GM13977 (cell line): ENCODE results near the gene JAG1.

Experiments
- DNase-seq: peaks from one replicate; pipeline ENCODE4 v3.0.0; 2012; ENCODE audit warnings: low spot score
- in situ Hi-C: fragments of 300-500 bp; cut with MboI; formaldehyde crosslinking; loops from one replicate; pipeline ENCODE4 v1.12.0; 2022; ENCODE audit warnings: low sequenced_read_pairs, low pct_unique_long_range_greater_than_20kb, mixed read lengths, inconsistent platforms; ENCODE audit not compliant: unreplicated experiment
- TF ChIP-seq, protein P1 (sequence below): IDR thresholded peaks from 2 replicates; pipeline ENCODE4 v1.5.1; 2012; ENCODE audit warnings: mild to moderate bottlenecking, control low read depth; ENCODE audit not compliant: insufficient read depth; ENCODE audit errors: extremely low read depth, missing control alignments

The JAG1 gene

DNA sequence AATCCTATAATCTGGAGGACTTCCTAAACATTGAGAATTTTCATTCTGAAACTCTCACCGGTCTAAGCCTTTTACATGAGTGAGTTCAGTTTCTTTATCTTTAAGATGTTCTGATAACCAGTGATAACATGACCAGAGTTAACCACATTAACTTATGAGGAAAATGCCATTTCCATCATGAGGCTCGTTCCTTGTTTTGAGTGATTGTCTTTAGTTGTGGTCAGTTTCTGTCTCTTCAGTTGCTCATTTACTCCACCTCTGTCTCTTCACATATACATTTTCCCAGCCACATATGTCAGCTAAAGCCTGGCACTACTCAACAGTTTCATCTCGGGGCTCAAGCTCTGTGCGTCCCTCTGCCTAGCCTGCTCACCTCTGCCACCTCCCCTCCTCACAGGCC is 70.4 kb downstream of the JAG1 start:
- in situ Hi-C loops: no loop called here
- no peak for DNase-seq
- TF ChIP-seq, protein P1, sequence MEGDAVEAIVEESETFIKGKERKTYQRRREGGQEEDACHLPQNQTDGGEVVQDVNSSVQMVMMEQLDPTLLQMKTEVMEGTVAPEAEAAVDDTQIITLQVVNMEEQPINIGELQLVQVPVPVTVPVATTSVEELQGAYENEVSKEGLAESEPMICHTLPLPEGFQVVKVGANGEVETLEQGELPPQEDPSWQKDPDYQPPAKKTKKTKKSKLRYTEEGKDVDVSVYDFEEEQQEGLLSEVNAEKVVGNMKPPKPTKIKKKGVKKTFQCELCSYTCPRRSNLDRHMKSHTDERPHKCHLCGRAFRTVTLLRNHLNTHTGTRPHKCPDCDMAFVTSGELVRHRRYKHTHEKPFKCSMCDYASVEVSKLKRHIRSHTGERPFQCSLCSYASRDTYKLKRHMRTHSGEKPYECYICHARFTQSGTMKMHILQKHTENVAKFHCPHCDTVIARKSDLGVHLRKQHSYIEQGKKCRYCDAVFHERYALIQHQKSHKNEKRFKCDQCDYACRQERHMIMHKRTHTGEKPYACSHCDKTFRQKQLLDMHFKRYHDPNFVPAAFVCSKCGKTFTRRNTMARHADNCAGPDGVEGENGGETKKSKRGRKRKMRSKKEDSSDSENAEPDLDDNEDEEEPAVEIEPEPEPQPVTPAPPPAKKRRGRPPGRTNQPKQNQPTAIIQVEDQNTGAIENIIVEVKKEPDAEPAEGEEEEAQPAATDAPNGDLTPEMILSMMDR: no peak

DNA sequence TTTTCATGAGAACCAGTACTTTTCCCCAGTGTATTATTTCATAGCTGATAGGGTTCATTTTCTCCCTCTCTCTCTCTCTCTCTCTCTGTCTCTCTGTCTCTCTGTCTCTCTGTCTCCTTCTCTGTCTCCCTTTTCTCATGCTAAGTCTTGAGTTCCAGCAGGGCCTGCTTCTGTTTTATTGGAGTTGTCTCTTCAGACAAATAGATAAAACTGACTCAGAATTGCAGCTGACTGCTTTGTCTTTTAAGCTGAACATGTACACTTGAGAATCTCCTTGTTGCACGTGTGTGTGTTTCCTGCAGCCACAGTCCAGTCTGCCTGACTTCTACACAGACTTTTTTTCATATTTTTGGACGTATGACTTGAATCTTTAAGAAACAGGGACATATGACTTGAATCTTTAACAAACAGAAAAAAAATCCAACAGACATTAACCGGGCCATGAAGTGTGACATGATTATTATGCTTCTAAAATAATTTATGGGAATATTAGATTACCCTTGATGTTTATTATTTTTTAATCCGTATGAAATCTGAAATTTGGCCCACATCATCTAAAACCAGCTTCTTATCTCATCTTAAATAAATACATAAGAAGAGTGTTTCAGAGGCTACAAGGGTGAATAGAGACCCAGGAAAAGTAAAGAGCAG is 71.5 kb downstream of the JAG1 start:
- DNase-seq: no peak
- TF ChIP-seq, protein P1: no peak
- in situ Hi-C loops: no loop called here

DNA sequence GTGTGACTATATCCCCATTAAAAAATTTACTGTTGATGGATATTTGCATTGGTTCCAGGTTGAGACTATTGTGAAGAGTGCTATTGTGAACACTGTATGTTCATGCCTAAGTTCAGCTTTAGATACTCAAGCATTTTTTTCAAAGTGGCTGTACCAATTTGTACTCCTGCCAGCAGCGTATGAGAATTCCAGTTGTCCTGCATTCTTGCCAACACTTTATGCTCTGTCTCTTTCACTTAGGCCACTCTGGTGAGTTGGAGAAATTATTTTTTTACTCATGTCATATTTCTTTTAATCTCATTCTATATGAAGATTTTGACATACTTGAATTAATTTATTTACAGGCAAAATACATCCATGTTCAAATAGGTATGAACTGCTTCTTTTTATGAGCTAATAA is 76.2 kb downstream of the JAG1 start:
- DNase-seq: no peak
- in situ Hi-C loops: no loop called here
- TF ChIP-seq, protein P1: no peak

DNA sequence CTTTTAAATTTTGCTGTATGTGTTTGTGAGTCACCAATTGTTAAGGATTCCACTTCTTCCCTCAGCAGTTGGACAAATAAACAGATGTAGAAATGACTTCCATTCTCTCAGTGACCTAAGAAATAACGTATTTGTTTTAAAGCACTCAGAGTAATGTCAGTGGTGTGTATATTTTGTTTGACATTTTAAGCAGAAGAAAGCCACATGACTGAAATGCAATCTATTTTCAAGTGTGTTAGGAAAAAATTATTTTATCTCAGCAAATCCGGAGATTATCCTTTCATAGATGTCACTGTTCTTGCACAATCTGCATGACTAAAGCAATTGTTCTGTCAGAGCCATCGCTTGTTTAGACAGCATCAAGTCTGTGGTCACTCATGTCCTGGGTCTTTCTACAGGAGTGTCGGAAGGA is 77.1 kb downstream of the JAG1 start:
- TF ChIP-seq, protein P1: no peak
- DNase-seq: no peak
- in situ Hi-C loops: no loop called here

DNA sequence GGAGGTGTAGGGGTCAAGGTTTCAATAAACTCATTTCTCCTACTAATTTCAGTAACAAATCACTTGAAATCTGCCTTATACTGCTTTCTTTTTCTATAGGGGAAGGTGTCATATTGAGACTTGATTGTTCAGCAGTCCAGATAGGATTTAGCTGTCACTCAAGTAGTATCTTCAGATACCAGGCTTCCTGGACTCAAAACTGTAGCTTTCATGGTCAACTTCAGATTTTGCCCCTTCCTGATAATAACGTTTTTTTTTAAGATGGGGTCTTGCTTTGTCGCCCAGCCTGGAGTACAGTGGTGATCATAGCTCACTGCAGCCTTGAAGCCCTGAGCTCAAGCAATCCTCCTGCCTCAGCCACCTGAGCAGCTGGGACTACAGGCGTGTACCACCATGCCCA is 77.8 kb downstream of the JAG1 start:
- in situ Hi-C loops: no loop called here
- TF ChIP-seq, protein P1: no peak
- DNase-seq: no peak

DNA sequence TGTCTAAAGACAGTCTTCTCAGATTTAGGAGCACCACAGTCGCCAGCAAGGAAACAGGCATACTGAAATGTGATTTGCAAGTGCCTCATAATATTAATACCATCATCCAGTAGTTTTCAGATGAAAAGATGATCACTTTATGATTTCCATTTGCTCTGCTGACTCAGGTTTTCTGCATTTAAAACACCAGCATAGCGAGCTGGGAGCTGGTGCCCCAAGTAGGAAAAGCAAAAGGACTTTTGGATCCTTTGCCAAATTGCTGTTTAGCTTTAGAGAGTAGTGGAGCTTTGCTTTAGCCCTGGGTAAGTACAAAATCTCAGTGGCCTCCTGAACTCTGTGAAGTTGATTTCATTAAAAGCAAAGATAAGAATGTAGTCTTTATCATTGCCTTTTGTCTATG is 78.5 kb downstream of the JAG1 start:
- TF ChIP-seq, protein P1: no peak
- in situ Hi-C loops: no loop called here
- DNase-seq: no peak
